Kidney glomerular epithelial cell (primary cell): ENCODE data around the gene COL5A3.
"Not testable (repeated sequence)": the region's sequence is repeated elsewhere in the genome, so short reads cannot be mapped to it uniquely, and the experiment has no call there.

ENCODE experiments used
- DNase-seq: peaks from one replicate; lab custom pipeline; 2025; lab: John Stamatoyannopoulos, UW

Gene COL5A3

DNA sequence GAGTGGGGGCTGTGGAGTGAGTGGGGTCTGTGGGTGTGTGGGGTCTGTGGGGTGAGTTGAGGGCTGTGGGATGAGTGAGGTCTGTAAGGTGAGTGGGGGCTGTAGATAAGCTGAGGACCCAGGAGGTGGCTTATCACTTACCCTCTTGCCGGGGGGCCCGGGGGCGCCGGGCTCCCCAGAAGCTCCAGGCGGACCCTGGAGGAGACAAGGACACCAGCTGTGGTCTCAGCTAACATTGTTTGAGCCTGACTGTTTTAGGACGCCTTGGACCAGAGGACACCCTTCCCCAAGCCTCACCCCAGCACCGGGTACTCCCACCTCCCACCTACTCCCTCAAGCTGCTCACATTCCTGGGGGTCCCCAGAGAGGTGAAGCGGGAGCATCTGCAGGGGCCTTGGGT lies 39.8 kb downstream of the COL5A3 start:
- no peak for DNase-seq

GRCh38 chr19:9969688-9969975 lies 40.7 kb downstream of the COL5A3 start:
- DNase-seq: no peak

DNA sequence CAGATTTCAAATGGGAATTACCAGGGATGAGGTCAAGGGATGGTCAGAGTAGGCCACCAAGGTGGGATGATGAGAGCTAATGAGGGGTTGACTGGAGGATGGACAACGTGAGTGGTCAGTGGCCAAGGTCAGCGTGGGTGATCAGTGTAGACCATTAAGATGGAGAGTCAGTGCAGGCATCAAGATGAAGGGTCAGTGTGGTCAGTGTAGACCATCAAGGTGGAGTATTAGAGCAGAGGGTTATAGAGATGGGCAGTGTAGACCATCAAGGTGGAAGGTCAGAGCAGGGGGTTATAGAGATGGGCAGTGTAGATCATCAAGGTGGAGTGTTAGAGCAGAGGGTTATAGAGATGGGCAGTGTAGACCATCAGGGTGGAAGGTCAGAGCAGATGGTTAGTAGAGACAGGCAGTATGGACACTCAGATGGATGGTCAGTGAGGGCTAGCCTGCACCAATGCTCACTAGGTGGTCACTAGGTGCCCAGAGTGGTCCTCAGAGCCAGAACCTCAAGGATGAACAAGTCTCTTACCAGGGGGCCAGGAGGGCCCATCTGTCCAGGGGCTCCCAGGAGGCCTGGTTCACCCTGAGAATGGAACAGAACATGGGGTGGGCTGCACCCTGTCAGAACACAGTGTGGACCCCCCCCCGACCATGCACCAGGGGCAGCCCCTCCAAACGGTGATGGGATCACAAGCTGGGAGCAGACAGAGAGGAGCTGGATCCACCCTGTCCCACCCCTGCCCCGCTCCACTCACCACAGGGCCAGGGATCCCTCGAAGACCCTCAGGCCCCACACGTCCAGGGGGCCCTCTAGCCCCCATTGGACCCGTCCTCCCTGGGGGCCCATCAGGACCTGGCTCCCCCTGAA lies 41.2 kb downstream of the COL5A3 start:
- no peak for DNase-seq

- DNase-seq: no peak
Measured at GRCh38 chr19:9967326-9967725, 43.0 kb downstream of the COL5A3 start.

DNA sequence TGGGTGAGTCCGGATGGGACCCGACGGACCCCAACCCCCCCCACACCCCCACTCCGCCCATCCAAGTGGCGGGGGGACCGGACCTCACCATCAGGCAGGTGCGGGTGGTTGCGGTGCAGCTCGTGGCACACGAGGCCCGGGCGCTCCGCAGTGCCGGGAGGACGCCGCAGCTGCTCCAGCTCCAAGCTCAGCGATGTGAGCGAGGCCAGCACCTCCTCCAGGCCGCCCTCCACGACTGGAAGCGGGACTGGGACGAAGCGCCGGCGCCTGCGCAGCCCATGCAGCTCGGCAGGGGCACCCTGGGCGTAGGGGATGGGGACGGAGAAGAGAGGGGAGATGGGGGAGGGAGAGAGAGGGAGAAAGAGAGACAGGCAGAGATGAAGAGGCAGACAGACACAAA lies 43.9 kb downstream of the COL5A3 start:
- DNase-seq: no peak

- no peak for DNase-seq
Measured at GRCh38 chr19:9966024-9966423, 44.3 kb downstream of the COL5A3 start.

DNA sequence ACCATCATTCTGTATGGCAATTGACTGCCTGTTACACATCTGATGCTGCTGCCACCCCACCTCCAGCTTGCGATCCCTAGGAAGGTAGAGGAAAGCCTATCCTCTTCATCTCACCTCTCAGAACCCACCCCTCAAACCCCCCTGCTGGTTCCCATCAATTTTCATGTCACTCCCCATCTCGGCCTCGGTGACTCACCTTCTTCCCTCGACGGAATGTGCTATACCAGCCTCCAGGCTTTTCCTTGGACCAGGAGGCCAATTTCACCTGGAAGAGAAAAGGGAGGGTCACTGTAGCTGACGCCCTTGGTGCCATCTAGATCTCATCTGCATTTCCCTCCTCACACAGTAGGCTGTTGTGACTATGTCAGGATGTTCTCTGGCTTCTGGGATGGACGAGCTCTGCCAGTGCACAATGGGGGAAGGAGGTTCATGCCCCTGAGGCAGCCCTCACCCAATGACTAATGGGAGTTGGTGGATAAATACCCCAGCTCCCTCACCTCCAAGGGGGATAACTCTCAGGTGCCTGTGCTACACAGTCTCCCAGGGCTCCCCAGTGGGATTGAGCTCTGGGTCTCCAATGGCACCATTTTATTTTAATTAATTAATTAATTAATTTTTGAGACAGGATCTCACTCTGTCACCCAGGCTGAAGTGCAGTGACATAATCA lies 47.5 kb downstream of the COL5A3 start:
- DNase-seq: no peak

- DNase-seq: no peak
Measured at GRCh38 chr19:9961103-9961502, 49.2 kb downstream of the COL5A3 start.

DNA sequence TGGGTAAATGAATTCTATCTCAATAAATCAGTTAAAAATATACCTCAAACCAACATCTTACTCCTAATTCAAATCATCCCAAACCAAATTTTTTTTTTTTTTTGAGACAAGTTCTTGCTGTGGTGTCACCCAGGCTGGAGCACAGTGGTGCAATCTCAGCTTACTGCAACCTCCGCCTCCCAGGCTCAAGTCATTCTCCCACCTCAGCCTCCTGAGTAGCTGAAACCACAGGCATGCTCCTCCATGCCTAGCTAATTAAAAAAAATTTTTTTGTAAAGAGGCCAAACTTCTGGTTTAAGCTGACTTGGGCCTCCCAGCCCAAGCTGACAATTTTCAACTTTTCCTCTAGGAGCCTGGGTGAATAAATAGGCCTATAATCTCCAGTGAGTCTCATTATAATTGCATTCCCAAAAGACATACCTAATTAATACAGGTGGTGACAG lies 51.9 kb downstream of the COL5A3 start:
- no peak for DNase-seq

DNA sequence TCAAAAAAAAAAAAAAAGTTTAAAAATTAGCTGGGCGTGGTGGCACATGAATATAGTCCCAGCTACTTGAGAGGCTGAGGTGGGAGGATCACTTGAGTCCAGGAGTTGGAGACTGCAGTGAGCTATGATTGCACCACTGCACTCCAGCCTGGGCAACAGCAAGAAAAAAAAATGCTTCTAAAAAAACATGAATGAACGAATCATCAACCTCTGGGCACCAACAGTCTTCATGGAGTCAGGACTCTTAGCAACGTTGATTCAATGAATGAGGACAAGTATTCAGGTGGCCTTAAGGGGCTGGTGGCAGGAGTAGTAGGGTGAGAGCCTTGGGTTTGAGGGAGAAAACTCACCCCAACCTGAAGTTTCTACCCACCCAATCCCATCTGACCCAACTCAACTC lies 53.3 kb downstream of the COL5A3 start:
- DNase-seq: no peak

DNA sequence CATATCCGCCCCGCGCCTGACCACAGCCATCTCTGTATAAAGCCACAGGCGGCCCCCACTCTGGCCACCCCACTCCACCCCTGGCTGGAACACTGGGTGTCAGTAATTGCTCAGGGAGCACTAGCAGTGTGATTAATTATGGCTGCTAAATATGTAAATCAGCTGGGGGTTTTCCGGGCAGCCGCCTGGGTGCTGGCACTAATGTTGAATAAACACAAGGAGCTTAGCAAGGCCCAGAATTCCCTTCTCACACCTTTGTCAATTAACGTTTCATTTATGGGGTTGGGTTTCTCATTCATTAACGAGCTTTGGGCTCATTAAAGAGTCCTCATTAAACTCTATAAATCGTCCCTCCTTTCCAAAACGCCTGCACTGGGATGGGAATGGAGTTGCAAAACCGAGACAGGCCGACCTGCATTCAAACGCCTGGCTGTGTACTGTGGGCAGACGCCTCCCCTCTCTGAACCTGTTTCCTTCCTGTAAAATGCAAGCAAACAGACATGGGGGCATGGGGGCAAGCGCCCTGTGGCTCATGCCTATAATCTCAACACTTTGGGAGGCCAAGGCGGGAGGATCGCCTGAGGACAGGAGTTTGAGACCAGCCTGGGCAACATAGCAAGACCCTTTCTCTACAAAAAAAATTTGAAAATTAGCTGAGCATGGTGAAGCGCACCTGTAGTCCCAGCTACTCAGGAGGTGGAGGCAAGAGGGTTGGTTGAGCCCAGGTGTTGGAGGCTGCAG lies 56.3 kb downstream of the COL5A3 start:
- DNase-seq: no peak

GRCh38 chr19:9952276-9952675 lies 58.0 kb downstream of the COL5A3 start:
- DNase-seq: no peak

DNA sequence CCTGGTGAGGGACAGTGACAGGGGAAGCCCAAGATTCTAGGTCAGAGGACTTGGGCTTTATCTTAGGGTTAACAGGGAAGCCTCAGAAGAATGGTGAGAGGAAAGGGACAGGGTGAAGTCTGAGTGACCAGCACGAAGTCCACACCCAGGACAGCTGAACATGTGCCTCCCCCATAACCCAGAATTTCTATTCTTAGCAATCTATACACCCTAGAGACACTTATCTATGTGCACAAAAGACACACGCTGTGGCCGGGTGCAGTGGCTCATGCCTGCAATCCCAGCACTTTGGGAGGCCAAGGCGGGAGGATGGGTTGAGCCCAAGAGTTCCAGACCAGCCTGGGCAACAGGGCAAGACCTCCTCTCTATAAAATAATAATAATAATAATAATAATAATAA lies 62.9 kb downstream of the COL5A3 start:
- DNase-seq: no peak

DNA sequence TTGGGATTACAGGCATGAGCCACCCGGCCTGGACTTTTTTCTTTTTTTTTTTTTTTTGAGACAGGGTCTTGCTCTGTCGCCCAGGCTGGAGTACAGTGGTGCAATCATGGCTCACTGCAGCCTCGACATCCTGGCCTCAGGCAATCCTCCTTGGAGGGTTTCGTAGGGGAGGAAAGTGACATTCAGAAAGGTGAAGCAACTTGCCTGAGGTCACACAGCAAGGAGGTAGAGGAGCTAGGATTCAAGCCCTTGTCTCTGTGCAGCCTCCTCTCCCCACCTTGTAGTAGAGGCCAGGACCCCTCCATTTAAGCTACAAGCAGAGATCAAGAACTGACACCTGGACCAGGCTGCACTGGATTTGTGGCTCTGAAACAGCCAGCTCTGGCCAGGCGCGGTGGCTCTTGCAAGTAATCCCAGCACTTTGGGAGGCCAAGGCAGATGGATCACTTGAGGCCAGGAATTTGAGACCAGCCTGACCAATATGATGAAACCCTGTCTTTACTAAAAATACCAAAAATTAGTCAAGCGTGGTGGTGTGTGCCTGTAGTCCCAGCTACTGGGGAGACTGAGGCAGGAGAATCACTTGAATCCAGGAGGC lies 63.7 kb downstream of the COL5A3 start:
- not testable (repeated sequence) for DNase-seq

DNA sequence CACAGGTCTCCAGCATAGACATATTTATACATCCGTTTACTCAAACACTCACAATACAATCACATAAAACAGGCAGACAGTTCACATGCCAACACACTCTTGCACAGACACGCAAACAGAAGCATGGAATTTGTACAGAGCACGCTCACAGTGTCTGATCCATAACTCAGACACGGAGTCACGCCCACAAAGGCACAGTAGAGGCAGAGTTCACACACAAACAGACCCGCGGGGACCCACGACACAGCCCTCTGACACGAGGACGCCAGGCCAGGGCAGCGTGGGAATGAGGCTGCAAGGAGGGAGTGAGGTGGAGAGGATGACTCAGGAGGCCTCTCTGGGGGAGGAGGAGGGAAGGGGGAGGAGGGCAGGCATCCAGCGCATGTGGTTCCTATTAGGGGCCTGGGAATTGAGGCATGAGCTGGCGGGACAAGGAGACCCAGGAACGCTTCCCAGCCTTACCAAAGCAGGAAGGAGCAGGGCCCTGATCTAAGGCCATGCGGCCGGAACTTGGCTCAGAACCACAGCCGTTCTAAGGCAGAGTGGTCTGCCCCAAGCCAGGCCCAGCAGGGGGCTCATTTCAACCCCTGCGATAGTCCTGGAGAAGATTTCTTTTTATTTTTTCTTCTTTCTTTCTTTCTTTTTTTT lies 64.9 kb downstream of the COL5A3 start:
- peak; percentile 89 for DNase-seq

GRCh38 chr19:9943744-9944143 lies 66.6 kb downstream of the COL5A3 start:
- no peak for DNase-seq

GRCh38 chr19:9941671-9942070 lies 68.6 kb downstream of the COL5A3 start:
- DNase-seq: no peak

DNA sequence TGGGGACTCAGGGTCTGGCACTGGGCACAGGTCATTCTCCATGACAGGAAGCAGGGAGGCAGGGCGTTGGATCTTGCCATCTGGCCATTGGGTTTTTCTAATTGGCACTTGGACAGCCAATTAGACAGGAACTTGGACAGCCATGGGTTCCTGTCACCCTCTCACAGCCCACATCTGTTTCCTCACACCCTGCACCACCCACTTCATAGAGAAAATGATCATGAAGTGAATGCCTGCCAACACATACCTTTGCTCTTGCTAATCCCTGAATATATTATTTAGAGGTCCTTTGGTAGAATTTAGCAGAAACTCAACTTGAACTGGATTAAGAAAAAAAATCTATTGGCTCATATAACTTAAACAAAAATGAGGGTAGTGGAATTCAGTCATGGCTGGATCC lies 69.1 kb downstream of the COL5A3 start:
- no peak for DNase-seq

DNA sequence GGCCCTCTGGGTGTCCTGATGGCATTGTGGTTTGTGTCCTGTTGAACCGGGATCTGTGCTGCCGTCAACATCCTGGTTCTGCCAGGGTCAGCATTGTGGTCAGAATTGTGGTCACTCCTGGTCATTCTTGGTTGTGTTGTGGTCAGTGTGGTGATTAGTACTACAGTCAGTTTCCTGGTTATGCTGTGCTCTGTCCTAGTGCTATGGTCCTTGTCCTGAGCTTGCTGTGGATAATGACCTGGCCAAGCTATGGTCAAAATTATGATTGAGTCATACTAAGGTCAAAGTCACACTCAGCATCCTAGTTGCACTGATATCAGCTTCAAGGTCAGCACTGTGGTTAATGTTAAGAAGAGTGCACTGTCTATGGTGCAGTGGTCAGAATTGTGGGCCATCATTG lies 69.5 kb downstream of the COL5A3 start:
- DNase-seq: no peak

- no peak for DNase-seq
Measured at GRCh38 chr19:9939301-9939913, 70.9 kb downstream of the COL5A3 start.

DNA sequence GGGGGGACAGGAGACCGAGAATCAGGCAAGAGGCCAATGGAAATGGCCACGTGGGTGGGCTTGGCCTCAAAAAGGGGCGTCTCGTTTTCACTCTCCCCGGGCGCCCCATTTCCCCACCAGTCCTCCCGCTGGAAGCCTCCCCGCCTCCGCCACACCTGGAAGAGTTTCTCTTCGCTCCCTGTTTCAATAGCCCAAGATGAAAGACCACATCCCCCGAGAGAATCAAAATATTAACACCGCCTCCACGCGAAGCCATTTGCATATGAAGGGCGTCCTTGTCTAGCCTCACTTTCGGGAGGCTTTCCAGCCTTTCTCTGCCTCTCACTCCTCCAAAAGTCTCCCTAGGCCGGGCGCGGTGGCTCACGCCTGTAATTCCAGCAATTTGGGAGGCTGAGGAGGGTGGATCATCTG lies 73.3 kb downstream of the COL5A3 start:
- no peak for DNase-seq
